DOHH2 (cell line): ENCODE data around the gene TCERG1L.

Source experiments
- H3F3A ChIP-seq: fragments of 200-600 bp; sonication (generic), shearing (Covaris generic); 2 replicates; pipeline ENCODE4 v1.6.0; 2016; ENCODE audit warnings: antibody characterized with exemption, mild to moderate bottlenecking; ENCODE audit not compliant: control insufficient read depth, insufficient read depth
- H3K27ac ChIP-seq: fragments of 200-600 bp; sonication (generic); 2 replicates; pipeline ENCODE4 v1.5.1; 2014; ENCODE audit warnings: low read depth, mild to moderate bottlenecking, low read length, moderate library complexity
- H3K27me3 ChIP-seq: fragments of 200-600 bp; sonication (generic); 2 replicates; pipeline ENCODE4 v1.6.1; 2014; ENCODE audit warnings: mild to moderate bottlenecking, low read length, mixed read lengths; ENCODE audit not compliant: control insufficient read depth
- H3K36me3 ChIP-seq: fragments of 200-600 bp; sonication (generic); 2 replicates; pipeline ENCODE4 v1.6.1; 2014; ENCODE audit warnings: mild to moderate bottlenecking, low read length, moderate library complexity, mixed read lengths; ENCODE audit not compliant: control insufficient read depth
- H3K4me1 ChIP-seq: fragments of 200-600 bp; sonication (generic); 2 replicates; pipeline ENCODE4 v1.6.1; 2014; ENCODE audit warnings: mild to moderate bottlenecking, low read length, mixed read lengths; ENCODE audit not compliant: control insufficient read depth
- H3K4me2 ChIP-seq: fragments of 200-600 bp; sonication (generic); 2 replicates; pipeline ENCODE4 v1.6.0; 2014; ENCODE audit warnings: mild to moderate bottlenecking, low read length, moderate library complexity
- H3K4me3 ChIP-seq: fragments of 200-600 bp; sonication (generic); 2 replicates; pipeline ENCODE4 v1.5.1; 2014; ENCODE audit warnings: mild to moderate bottlenecking, low read length, mixed read lengths
- H3K79me2 ChIP-seq: fragments of 200-600 bp; sonication (generic); 2 replicates; pipeline ENCODE4 v1.6.1; 2014; ENCODE audit warnings: mild to moderate bottlenecking, low read length, mixed read lengths; ENCODE audit not compliant: control insufficient read depth
- H3K9me2 ChIP-seq: fragments of 200-600 bp; sonication (generic); replicated peaks from 2 replicates; pipeline ENCODE4 v1.6.1; 2014; ENCODE audit warnings: mild to moderate bottlenecking, low read length, mixed read lengths; ENCODE audit not compliant: control insufficient read depth
- H3K9me3 ChIP-seq: fragments of 200-600 bp; sonication (generic); 2 replicates; pipeline ENCODE4 v1.6.1; 2014; ENCODE audit warnings: antibody characterized with exemption, low read length, mixed read lengths; ENCODE audit not compliant: control insufficient read depth, insufficient read depth
- H4K20me1 ChIP-seq: fragments of 200-600 bp; sonication (generic); 2 replicates; pipeline ENCODE4 v1.6.0; 2014; ENCODE audit warnings: low read depth, mild to moderate bottlenecking, antibody characterized with exemption, low read length, moderate library complexity; ENCODE audit not compliant: control insufficient read depth, insufficient read depth
- CTCF ChIP-seq: fragments of 200-600 bp; sonication (generic); IDR thresholded peaks from one replicate; pipeline ENCODE4 v1.5.1; 2014; ENCODE audit warnings: antibody characterized with exemption, mild to moderate bottlenecking, low read depth, low read length; ENCODE audit not compliant: poor library complexity, severe bottlenecking
- EZH2phosphoT487 ChIP-seq: fragments of 200-600 bp; sonication (generic); IDR thresholded peaks from 2 replicates; pipeline ENCODE4 v1.6.1; 2017; ENCODE audit warnings: borderline replicate concordance, mild to moderate bottlenecking, antibody characterized with exemption, low read length, moderate library complexity, mixed read lengths

TCERG1L gene

GRCh38 chr10:131087464-131088215 is 223.9 kb downstream of the TCERG1L start:
- Histone ChIP-seq H3K4me3 (no peak overlapping the region), H3K27me3 (no peaks in the 10 kb centered on the region), H3K27ac (no peak overlapping the region), H4K20me1 (no peaks in the 10 kb centered on the region), H3K36me3 (no peaks in the 10 kb centered on the region), H3K4me2 (no peak overlapping the region), H3K79me2 (no peaks in the 10 kb centered on the region), H3F3A (no peaks in the 10 kb centered on the region), H3K9me3 (no peaks in the 10 kb centered on the region), H3K4me1 (no peaks in the 10 kb centered on the region), H3K9me2 (no peaks in the 10 kb centered on the region)
- TF ChIP-seq CTCF: no peak
- TF ChIP-seq EZH2phosphoT487: no peak

DNA sequence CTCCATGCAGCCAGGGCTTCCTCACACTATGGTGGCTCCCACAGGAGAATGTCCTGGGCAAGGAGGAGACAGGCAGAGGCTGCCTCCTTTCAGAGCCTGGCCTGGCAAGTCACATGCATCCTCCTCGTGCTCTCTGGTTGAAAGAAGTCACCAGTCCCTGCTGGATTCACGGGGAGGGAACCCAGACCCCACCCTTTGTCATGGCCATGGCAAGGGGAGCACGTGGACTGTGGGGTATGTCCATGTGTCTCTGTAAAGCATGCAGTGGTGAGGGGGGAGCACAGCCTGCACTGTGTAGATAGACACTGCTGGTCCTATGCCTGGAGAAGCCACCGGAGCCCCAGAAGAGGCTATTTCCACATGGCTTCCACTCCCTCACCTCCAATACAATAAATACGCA is 225.0 kb downstream of the TCERG1L start:
- no peaks in the 10 kb centered on the region for H3K79me2 ChIP-seq
- TF ChIP-seq CTCF (no peak), EZH2phosphoT487 (no peak)
- no peaks in the 10 kb centered on the region for H4K20me1 ChIP-seq
- H3K4me1 ChIP-seq: no peaks in the 10 kb centered on the region
- H3K9me2 ChIP-seq: no peaks in the 10 kb centered on the region
- no peaks in the 10 kb centered on the region for H3K9me3 ChIP-seq
- no peak overlapping the region for H3K27ac ChIP-seq
- no peaks in the 10 kb centered on the region for H3K36me3 ChIP-seq
- no peaks in the 10 kb centered on the region for H3F3A ChIP-seq
- H3K4me3 ChIP-seq: no peak overlapping the region
- no peak overlapping the region for H3K4me2 ChIP-seq
- H3K27me3 ChIP-seq: no peaks in the 10 kb centered on the region

DNA sequence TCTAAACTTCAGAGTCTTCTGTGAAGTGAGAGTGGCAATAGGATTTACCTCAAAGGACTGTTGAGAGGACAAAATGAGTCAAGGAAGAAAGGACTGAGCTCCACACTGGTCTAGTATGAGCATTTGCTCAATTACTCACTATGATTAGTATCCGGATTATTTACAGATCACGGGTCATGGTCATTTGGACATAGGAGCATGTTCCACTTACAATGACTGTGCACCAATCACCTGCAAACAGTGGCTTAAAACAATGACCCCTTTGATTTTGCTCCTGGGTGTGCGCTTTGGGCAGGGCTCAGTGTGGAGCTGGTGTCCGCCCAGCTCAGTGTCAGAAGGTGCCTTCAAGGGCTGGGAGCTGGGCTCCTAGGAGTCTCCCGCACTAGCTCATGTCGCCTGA is 225.4 kb downstream of the TCERG1L start:
- H4K20me1 ChIP-seq: no peaks in the 10 kb centered on the region
- TF ChIP-seq EZH2phosphoT487 (no peak), CTCF (no peak)
- H3K27me3 ChIP-seq: no peaks in the 10 kb centered on the region
- no peaks in the 10 kb centered on the region for H3K9me3 ChIP-seq
- no peak overlapping the region for H3K27ac ChIP-seq
- no peaks in the 10 kb centered on the region for H3K36me3 ChIP-seq
- H3K4me1 ChIP-seq: no peaks in the 10 kb centered on the region
- H3K4me2 ChIP-seq: no peak overlapping the region
- H3K79me2 ChIP-seq: no peaks in the 10 kb centered on the region
- H3F3A ChIP-seq: no peaks in the 10 kb centered on the region
- H3K9me2 ChIP-seq: no peaks in the 10 kb centered on the region
- no peak overlapping the region for H3K4me3 ChIP-seq
